GM13977 (cell line): ENCODE results near the gene BCL11A.

Source experiments
- DNase-seq: peaks from one replicate; pipeline ENCODE4 v3.0.0; 2012; ENCODE audit warnings: low spot score
- in situ Hi-C: fragments of 300-500 bp; cut with MboI; formaldehyde crosslinking; loops from one replicate; pipeline ENCODE4 v1.12.0; 2022; ENCODE audit warnings: low sequenced_read_pairs, low pct_unique_long_range_greater_than_20kb, mixed read lengths, inconsistent platforms; ENCODE audit not compliant: unreplicated experiment
- TF ChIP-seq, protein P1 (sequence below): IDR thresholded peaks from 2 replicates; pipeline ENCODE4 v1.5.1; 2012; ENCODE audit warnings: mild to moderate bottlenecking, control low read depth; ENCODE audit not compliant: insufficient read depth; ENCODE audit errors: extremely low read depth, missing control alignments

Gene BCL11A

DNA sequence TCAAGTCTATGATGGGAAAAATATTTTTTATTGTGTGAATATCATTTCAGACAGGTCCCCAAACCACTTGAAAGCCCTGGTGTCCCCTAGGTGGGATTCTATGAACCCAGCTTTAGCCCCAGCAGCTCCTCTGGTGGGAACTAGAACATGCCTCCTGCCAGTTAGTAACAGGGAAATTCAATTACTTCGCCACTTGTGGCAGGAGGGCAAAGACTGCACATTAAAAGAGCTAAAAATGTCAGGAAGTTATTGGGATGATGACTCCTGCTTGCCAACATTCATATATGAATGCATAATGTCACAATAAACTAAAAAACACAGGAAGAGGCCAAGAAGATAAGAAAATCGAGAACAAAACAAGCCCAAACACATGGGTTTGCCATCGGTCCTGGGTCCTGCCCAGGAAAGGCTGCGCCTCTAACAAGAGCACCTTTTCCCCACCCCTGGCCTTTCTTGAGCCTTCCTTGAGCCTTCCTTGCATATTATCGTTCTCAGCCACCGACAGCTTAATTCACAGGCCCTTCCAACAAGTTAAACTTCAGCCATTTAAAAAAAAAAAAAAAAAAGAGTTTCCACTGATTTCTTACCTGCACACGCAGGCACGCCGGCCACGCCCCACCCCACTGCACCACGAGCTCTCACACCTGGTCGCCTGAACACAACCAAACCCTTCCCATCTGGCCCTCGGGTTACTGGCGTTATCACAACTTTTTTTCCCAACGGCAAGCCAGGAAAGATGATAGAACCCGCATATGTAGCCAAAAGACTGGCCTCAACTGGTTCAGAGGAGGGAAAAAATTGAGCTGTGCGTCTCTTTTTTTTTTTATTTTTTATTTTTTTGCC, 23.4 kb downstream of the BCL11A start:
- TF ChIP-seq, protein P1, sequence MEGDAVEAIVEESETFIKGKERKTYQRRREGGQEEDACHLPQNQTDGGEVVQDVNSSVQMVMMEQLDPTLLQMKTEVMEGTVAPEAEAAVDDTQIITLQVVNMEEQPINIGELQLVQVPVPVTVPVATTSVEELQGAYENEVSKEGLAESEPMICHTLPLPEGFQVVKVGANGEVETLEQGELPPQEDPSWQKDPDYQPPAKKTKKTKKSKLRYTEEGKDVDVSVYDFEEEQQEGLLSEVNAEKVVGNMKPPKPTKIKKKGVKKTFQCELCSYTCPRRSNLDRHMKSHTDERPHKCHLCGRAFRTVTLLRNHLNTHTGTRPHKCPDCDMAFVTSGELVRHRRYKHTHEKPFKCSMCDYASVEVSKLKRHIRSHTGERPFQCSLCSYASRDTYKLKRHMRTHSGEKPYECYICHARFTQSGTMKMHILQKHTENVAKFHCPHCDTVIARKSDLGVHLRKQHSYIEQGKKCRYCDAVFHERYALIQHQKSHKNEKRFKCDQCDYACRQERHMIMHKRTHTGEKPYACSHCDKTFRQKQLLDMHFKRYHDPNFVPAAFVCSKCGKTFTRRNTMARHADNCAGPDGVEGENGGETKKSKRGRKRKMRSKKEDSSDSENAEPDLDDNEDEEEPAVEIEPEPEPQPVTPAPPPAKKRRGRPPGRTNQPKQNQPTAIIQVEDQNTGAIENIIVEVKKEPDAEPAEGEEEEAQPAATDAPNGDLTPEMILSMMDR: no peak
- no peak for DNase-seq
- in situ Hi-C loops: loop anchor here (25.0 kb wide), 1 partner anchor 368 kb away; no protein-coding TSS in a partner anchor

DNA sequence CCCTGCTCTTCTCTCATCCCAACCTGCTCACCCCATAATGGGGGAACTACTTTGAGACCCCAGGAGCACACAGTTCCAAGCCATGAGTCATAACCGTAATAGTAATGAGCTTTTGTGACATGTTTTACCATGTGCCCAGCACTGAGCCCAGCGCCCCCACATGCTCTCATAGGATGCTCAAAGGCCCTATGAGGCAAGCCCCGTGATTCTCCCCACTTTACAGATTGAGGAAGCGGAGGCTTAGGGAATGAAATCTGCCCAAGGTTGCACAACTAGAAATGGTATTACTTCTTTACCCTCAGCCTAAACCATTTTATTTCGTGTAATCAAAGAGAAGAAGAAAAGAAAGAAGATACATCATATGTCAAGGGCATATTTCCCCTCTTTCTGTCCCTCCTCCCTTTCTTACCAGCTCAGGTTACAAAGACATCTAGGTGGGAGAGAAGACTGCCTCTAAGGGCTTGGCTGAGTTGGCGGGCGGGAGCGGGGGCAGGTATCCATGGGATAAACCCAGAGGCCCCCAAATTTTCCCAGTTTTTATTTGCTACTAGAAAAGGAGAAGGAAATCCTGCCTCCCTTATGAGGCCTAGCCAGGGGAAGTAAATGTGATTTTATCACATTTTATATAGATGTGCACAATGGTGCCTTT, 24.2 kb downstream of the BCL11A start:
- no peak for DNase-seq
- in situ Hi-C loops: loop anchor here (25.0 kb wide), 1 partner anchor 367 kb away; no protein-coding TSS in a partner anchor
- TF ChIP-seq, protein P1: no peak

DNA sequence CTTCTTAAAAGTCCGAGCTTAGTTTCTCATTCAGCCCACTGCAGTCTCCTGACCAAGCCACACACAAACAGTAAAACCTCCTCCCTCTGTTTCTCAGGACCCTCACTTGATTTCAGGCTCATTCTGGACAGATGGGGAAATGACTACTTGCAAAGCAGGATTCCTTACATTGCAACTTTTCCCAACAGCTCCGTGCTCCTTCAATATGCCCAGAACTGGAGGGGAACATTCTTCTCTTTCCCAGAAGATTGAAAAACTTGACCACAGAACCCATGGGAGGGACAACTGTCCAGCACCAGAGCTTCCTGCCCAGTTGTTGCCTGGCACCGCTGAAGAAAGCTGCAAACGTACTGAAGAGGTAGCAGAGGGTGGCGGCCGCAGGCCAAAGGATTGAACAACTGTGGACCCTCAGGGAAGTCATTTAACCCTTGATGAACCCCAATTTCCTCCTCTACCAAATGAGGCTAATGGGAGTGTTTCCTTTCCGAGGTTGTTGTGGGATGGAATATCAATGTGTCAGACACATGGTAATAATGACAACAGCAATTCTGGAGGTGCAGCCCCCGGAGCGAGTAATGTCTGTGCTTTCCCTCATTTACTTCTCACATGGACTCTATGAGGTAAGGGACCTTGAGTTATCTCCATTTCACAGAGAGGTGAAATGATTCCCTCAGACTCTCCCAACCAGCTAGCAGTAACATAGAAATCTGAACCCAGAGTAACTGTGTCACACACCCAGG, 25.0 kb downstream of the BCL11A start:
- TF ChIP-seq, protein P1: no peak
- no peak for DNase-seq
- in situ Hi-C loops: loop anchor here (25.0 kb wide), 1 partner anchor 366 kb away; no protein-coding TSS in a partner anchor

DNA sequence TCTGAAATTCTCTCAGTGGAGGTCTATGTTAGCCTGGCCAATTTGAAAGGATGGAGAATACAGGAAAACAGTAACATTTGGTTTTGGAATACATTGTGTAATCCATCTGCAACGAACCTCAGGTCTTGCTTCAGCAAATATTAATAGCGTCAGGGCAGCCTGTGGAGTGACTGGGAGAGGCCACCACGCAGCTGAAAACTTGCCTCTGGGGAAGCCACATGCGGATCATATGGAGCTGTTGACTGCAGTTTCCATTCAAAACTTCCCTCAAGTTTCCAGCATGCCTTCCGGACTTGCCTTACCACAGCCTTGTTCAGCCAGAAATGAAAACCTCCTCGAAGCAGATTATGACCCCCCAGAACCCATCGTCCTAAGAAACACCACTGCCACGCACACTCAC, 25.7 kb downstream of the BCL11A start:
- in situ Hi-C loops: loop anchor here (25.0 kb wide), 1 partner anchor 365 kb away; no protein-coding TSS in a partner anchor
- DNase-seq: no peak
- TF ChIP-seq, protein P1: no peak

DNA sequence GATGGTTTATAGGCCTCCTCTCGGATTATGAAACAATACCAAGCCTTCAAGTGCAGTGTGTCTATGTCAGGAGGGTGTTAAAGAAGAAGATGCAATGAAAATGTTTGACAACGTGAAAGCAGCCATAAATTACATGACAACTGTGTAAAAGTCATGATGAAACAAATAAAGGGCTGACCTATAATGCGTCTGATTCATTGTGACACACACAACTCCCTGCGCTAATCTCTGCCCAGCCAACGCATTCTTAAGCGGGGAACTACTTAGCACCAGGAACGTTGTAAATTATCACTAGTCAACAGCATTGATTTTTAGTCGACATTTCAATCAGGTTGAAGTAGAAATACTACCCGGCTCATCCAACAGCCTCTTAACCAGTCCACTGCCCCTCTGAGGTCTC, 26.8 kb downstream of the BCL11A start:
- TF ChIP-seq, protein P1: no peak
- no peak for DNase-seq

DNA sequence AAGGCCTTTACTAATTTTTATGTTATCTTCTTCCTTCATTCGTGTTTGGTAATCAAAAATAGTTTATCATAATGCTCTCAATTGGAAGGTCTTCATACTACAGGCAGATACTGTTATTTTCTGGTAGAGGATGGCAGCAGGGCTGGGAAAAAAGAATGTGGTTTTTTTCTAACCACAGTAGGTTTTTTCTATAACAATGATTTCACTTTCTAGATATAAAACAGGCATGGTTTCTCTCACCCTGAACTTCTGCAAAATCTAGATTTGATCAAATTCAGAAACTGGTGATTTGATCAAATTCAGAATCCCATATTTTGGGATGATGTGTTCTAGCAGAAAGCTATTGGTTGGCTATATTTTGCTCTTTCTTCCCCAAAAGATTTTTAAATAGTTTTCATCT, 27.6 kb downstream of the BCL11A start:
- no peak for DNase-seq
- in situ Hi-C loops: loop anchor here (25.0 kb wide), 1 partner anchor 364 kb away; no protein-coding TSS in a partner anchor
- TF ChIP-seq, protein P1: no peak

More for the DNA sequence above, 26.8 kb downstream of the BCL11A start:
- in situ Hi-C loops: loop anchor here (25.0 kb wide), 1 partner anchor 364 kb away; no protein-coding TSS in a partner anchor
